ENCODE results near the gene TOGARAM1.

TOGARAM1 gene

GRCh38 chr14:44961554-44962333, at the start of gene TOGARAM1, which contains the start of gene KLHL28:
Gene TOGARAM1 (plus strand): TSS chr14:44962190. CDS start chr14:44962422, 232 bp downstream.
Gene KLHL28 (minus strand): TSS chr14:44961947. CDS start chr14:44945928, 16,019 bp downstream.
- peak; percentile 85 to 93 (median 91) for DNase-seq (ENCODE audit: low read depth in 2 of 3, low spot score in 1 of 3)

GRCh38 chr14:44914849-44915248, 47.1 kb upstream of the TOGARAM1 start:
- DNase-seq (ENCODE audit: low read depth in 2 of 3, low spot score in 1 of 3): no peak

DNA sequence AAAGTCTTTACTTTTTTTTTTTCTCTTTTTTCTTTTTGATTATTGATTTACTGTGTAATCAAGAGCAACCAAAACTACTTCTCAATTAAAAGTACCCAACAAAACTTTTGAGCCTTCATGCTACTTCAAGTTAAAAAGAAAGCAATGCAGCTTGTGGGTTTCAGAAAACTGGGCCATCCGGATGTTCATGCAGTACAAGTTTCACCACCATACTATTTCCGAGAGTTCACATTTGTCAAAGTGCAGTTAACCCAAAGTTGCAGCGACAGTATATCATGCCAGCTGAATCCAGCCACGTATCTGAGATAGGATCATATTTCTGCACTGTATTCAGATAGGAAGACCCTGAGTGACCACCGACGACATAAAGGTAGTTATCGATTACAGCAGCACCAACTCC, 33.2 kb upstream of the TOGARAM1 start:
- no peak for DNase-seq (ENCODE audit: low read depth in 2 of 3, low spot score in 1 of 3)

- DNase-seq (ENCODE audit: low read depth in 2 of 3, low spot score in 1 of 3): no peak
Observed at GRCh38 chr14:44935155-44935554, 26.8 kb upstream of the TOGARAM1 start.

GRCh38 chr14:44937547-44937946, 24.4 kb upstream of the TOGARAM1 start:
- no peak for DNase-seq (ENCODE audit: low read depth in 2 of 3, low spot score in 1 of 3)

DNA sequence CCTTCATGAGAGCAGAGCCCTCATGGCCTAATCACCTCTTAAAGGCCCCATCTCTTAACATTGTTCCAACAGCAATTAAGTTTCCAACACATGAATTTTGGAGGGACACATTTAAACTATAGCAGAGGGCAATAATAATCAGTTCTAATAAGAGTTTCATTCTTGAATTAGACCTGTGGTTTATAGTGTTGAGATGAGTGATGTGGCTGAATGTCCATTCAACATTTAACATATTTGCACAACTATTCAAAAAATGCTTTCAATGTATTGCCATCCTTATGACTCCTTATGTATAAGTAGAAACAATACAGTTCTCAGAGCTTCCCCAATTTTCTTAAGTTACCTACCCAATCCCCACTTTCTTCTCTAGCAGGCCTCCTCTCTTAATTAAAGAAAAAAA, 21.8 kb upstream of the TOGARAM1 start:
- DNase-seq (ENCODE audit: low read depth in 2 of 3, low spot score in 1 of 3): no peak

DNA sequence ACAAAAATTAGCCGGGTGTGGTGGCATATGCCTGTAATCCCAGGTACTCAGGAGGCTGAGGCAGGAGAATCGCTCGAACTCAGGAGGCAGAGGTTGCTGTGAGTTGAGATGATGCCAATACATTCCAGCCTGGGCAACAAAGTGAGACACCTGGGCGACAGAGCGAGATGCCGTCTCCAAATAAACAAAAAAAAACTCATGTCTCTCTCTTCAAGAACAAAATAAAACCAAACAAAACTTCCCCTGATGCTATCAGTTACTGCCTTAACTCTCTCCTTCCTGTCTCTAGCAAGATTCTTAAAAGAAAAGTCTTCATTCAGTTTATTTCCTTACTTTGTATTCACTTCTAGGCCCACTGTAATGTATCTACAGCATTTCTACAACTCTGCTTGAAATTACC, 21.0 kb upstream of the TOGARAM1 start:
- no peak for DNase-seq (ENCODE audit: low read depth in 2 of 3, low spot score in 1 of 3)

- no peak for DNase-seq (ENCODE audit: low read depth in 2 of 3, low spot score in 1 of 3)
Observed at GRCh38 chr14:44941591-44941990, 20.4 kb upstream of the TOGARAM1 start.

DNA sequence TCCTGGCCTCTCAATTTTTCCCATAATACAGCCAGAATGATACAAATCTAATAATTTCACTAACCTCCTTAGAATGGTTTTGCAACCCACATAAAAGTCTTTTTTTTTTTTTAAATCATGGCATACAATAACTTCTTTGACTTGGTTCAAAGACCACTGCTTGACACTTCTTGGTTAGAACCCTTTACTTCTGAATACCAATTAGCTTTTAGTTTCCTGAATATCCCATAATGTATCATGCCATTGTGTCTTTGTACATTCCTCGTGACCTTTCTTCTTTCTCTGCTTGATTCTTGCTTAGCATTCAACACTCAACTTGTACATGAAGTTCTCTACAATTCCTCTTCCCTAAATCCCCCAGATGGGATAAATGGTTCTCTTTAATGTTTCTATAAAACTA, 19.6 kb upstream of the TOGARAM1 start:
- DNase-seq (ENCODE audit: low read depth in 2 of 3, low spot score in 1 of 3): no peak

GRCh38 chr14:44944107-44944506, 17.9 kb upstream of the TOGARAM1 start:
- no peak for DNase-seq (ENCODE audit: low read depth in 2 of 3, low spot score in 1 of 3)

- DNase-seq (ENCODE audit: low read depth in 2 of 3, low spot score in 1 of 3): no peak
Observed at GRCh38 chr14:44945264-44945663, 16.7 kb upstream of the TOGARAM1 start.

DNA sequence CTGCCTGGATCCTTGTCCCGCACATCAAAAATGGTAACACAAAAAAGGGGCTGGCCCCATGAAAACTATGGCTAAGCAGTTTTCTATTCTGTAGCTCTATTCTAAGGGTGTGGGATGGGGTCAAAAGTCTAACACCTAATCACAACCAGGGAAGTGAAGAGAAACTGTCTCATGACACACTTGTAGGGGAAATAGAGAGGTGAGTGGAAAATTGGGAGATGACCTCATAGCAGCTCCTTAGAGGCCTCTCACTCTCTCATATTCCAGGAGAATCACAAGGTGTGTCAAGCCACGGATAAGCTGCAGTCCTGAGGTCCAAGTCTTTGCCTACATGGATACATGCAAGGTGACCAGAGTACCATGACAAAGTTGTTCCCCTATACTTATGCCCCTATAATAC, 10.9 kb upstream of the TOGARAM1 start:
- no peak for DNase-seq (ENCODE audit: low read depth in 2 of 3, low spot score in 1 of 3)

- no peak for DNase-seq (ENCODE audit: low read depth in 2 of 3, low spot score in 1 of 3)
Observed at GRCh38 chr14:44952391-44953110, 9.4 kb upstream of the TOGARAM1 start.

DNA sequence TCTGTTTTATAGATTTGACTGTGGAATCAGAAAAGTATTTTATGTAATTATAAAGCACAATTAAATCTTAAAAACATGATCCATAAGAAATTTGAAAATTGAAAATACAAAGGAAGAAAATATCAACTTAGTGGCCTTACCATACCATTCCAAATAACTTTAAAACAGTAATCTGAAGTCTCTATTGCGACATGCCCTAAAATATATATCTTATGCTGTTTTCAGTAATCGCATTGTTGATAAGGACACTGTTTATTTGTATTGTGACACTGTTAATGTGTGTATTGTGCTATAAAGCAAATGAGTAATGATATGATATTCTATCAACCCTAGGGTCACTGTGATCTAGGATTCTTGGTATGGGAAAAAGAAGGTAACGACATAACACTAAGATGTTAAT, 7.2 kb upstream of the TOGARAM1 start:
- no peak for DNase-seq (ENCODE audit: low read depth in 2 of 3, low spot score in 1 of 3)

DNA sequence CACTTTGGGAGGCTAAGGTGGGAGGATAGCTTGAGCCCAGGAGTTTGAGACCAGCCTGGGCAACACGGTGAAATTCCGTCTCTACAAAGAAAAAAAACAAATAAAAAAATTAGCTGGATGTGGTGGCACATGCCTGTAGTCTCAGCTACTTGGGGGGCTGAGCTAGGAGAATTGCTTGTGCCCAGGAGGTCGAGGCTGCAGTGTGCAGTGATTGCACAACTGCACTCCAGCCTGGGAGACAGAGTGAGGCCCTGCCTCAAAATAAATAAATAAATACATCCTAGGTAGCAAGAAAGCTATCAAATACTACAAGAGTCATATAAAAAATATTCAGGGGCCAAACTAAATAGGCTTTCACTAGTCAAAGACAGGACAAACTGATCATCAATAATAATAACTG, 6.5 kb upstream of the TOGARAM1 start:
- DNase-seq (ENCODE audit: low read depth in 2 of 3, low spot score in 1 of 3): no peak

DNA sequence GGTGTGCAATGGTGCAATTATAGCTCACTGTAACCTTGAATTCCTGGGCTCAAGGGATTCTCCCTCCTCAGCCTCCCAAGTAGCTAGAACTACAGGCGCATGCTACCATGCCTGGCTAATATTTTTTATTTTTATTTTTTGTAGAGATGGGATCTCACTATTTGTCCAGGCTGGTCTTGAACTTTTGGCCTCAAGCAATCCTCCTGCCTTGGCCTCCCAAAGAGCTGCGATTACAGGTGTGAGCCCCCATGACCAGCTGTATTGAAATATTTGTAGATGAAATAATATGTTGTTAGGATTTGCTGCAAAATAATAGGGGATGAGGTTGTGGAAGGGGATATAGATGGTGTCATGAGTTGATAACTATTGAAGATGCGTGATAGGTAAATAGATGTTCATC, 5.1 kb upstream of the TOGARAM1 start:
- DNase-seq (ENCODE audit: low read depth in 2 of 3, low spot score in 1 of 3): no peak

DNA sequence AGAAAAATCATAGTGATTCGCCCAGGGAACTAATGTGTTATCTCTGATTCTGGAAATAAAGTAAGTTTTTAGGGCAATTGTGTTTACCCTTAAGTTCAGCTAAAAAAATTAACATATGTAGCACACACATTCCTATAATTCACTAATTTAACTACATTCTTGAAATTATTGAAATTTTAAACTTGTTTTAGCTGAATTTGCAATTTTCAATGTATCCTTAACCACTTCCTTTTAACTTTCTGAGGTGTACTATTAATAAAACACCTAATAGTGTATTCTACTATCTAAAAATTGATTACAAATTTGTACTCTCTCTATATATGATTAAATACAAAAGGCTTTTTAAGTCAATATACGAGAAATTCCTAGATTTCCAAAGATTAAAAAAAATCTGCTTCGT, 2.5 kb upstream of the TOGARAM1 start:
- DNase-seq (ENCODE audit: low read depth in 2 of 3, low spot score in 1 of 3): no peak

- no peak for DNase-seq (ENCODE audit: low read depth in 2 of 3, low spot score in 1 of 3)
Observed at GRCh38 chr14:44960146-44960545, 1.8 kb upstream of the TOGARAM1 start.

- no peak for DNase-seq (ENCODE audit: low read depth in 2 of 3, low spot score in 1 of 3)
Observed at GRCh38 chr14:44960646-44961045, 1.3 kb upstream of the TOGARAM1 start.

GRCh38 chr14:44961151-44961553, 838 bp upstream of the TOGARAM1 start:
- DNase-seq (ENCODE audit: low read depth in 2 of 3, low spot score in 1 of 3): peak; percentile 24 to 56 (median 44)

GRCh38 chr14:44962334-44963043, 499 bp downstream of the TOGARAM1 start:
- DNase-seq (ENCODE audit: low read depth in 2 of 3, low spot score in 1 of 3): peak in 1 of 3 donors; percentile 16

GRCh38 chr14:44963044-44963528, 1.1 kb downstream of the TOGARAM1 start:
- DNase-seq (ENCODE audit: low read depth in 2 of 3, low spot score in 1 of 3): no peak
